ENCODE results near the gene PKM.

The PKM gene

GRCh38 chr15:72199721-72200212, 31.2 kb downstream of the PKM start:
- TF ChIP-seq GATA2 (IDR thresholded peaks at IDR 0.05; ENCODE audit: low read depth, low read length): no peak
- TF ChIP-seq GATA3 (IDR thresholded peaks at IDR 0.05; ENCODE audit: low read depth, low read length): no peak

- TF ChIP-seq GATA2 (IDR thresholded peaks at IDR 0.05; ENCODE audit: low read depth, low read length) (no peak), GATA3 (IDR thresholded peaks at IDR 0.05; ENCODE audit: low read depth, low read length) (no peak)
Observed at GRCh38 chr15:72199205-72199515, 31.8 kb downstream of the PKM start.

- TF ChIP-seq GATA3 (IDR thresholded peaks at IDR 0.05; ENCODE audit: low read depth, low read length) (no peak), GATA2 (IDR thresholded peaks at IDR 0.05; ENCODE audit: low read depth, low read length) (no peak)
Observed at GRCh38 chr15:72198356-72199204, 32.4 kb downstream of the PKM start.

GRCh38 chr15:72197460-72198355, 33.3 kb downstream of the PKM start, which contains the start of gene GRAMD2A:
Gene GRAMD2A (minus strand): TSS chr15:72197787.
- TF ChIP-seq GATA3 (IDR thresholded peaks at IDR 0.05; ENCODE audit: low read depth, low read length): no peak
- TF ChIP-seq GATA2 (IDR thresholded peaks at IDR 0.05; ENCODE audit: low read depth, low read length): no peak

GRCh38 chr15:72197041-72197459, 33.9 kb downstream of the PKM start:
- TF ChIP-seq GATA2 (IDR thresholded peaks at IDR 0.05; ENCODE audit: low read depth, low read length): no peak
- TF ChIP-seq GATA3 (IDR thresholded peaks at IDR 0.05; ENCODE audit: low read depth, low read length): no peak

GRCh38 chr15:72196409-72197040, 34.5 kb downstream of the PKM start:
- TF ChIP-seq GATA2 (IDR thresholded peaks at IDR 0.05; ENCODE audit: low read depth, low read length) (no peak), GATA3 (IDR thresholded peaks at IDR 0.05; ENCODE audit: low read depth, low read length) (no peak)

GRCh38 chr15:72195101-72195511, 35.9 kb downstream of the PKM start:
- TF ChIP-seq GATA2 (IDR thresholded peaks at IDR 0.05; ENCODE audit: low read depth, low read length) (no peak), GATA3 (IDR thresholded peaks at IDR 0.05; ENCODE audit: low read depth, low read length) (no peak)

- TF ChIP-seq GATA3 (IDR thresholded peaks at IDR 0.05; ENCODE audit: low read depth, low read length): no peak
- TF ChIP-seq GATA2 (IDR thresholded peaks at IDR 0.05; ENCODE audit: low read depth, low read length): no peak
Observed at GRCh38 chr15:72193836-72194396, 37.1 kb downstream of the PKM start.

GRCh38 chr15:72192416-72192815, 38.6 kb downstream of the PKM start:
- TF ChIP-seq GATA2 (IDR thresholded peaks at IDR 0.05; ENCODE audit: low read depth, low read length): no peak

- no peak for TF ChIP-seq GATA3 (IDR thresholded peaks at IDR 0.05; ENCODE audit: low read depth, low read length)
- TF ChIP-seq GATA2 (IDR thresholded peaks at IDR 0.05; ENCODE audit: low read depth, low read length): no peak
Observed at GRCh38 chr15:72189250-72189902, 41.6 kb downstream of the PKM start.

- TF ChIP-seq GATA2 (IDR thresholded peaks at IDR 0.05; ENCODE audit: low read depth, low read length) (no peak), GATA3 (IDR thresholded peaks at IDR 0.05; ENCODE audit: low read depth, low read length) (no peak)
Observed at GRCh38 chr15:72184165-72184811, 46.7 kb downstream of the PKM start.

GRCh38 chr15:72183781-72184164, 47.2 kb downstream of the PKM start:
- TF ChIP-seq GATA3 (IDR thresholded peaks at IDR 0.05; ENCODE audit: low read depth, low read length) (no peak), GATA2 (IDR thresholded peaks at IDR 0.05; ENCODE audit: low read depth, low read length) (no peak)

- no peak for TF ChIP-seq GATA2 (IDR thresholded peaks at IDR 0.05; ENCODE audit: low read depth, low read length)
- TF ChIP-seq GATA3 (IDR thresholded peaks at IDR 0.05; ENCODE audit: low read depth, low read length): no peak
Observed at GRCh38 chr15:72182673-72183072, 48.3 kb downstream of the PKM start.
